ENCODE data around the gene ACTN1.

DNA sequence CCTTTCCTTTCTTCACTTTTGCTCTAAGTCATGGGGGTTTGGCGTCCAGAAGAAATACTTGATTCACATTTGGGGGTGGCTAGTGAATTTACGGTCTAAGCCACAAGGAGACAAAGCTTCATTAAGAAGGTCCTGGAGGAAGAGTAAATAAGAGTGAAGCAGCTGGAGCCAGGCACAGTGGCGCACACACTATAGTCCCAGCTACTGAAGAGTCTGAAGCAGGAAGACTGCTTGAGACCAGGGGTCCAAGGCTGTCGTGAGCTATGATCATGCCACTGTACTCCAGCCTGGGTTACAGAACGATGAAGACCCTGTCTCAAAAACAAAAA is 23.3 kb downstream of the ACTN1 start:
- no peak for TF ChIP-seq ZNF274 (IDR thresholded peaks at IDR 0.05; ENCODE audit: low read depth, low read length)
- no peak for TF ChIP-seq YY1 (IDR thresholded peaks at IDR 0.05; ENCODE audit: insufficient read depth, insufficient read length)

All from NT2/D1 (cell line).